Effector memory CD4-positive, alpha-beta T cell (primary cell): ENCODE data around the gene BCL7A.
"Not testable (repeated sequence)": the region's sequence is repeated elsewhere in the genome, so short reads cannot be mapped to it uniquely, and the experiment has no call there.

Experiments used
- DNase-seq, 3 donors: peaks; one replicate each; pipeline ENCODE4 v3.0.0-alpha.2; 2020
- H3K27ac ChIP-seq: 2 replicates; pipeline ENCODE4 v1.7.0; 2013; ENCODE audit warnings: mild to moderate bottlenecking, low read length, moderate library complexity; ENCODE audit not compliant: insufficient read depth, poor library complexity, severe bottlenecking
- H3K27me3 ChIP-seq: replicated peaks from 2 replicates; pipeline ENCODE4 v1.7.0; 2013; ENCODE audit warnings: mild to moderate bottlenecking, low read length; ENCODE audit not compliant: insufficient read depth, control insufficient read depth, poor library complexity, severe bottlenecking
- H3K36me3 ChIP-seq: 2 replicates; pipeline ENCODE4 v1.7.0; 2013; ENCODE audit warnings: mild to moderate bottlenecking, low read length, moderate library complexity; ENCODE audit not compliant: control insufficient read depth, insufficient read depth
- H3K4me1 ChIP-seq: 2 replicates; pipeline ENCODE4 v1.7.0; 2013; ENCODE audit warnings: low read length, mild to moderate bottlenecking; ENCODE audit not compliant: control insufficient read depth, insufficient read depth, poor library complexity, severe bottlenecking
- H3K4me3 ChIP-seq: 2 replicates; pipeline ENCODE4 v1.7.0; 2013; ENCODE audit warnings: low read length, low read depth, mild to moderate bottlenecking; ENCODE audit not compliant: insufficient read depth, poor library complexity, severe bottlenecking
- H3K9me3 ChIP-seq: 2 replicates; pipeline ENCODE4 v1.7.0; 2013; ENCODE audit warnings: mild to moderate bottlenecking, low read length, moderate library complexity; ENCODE audit not compliant: control insufficient read depth

The BCL7A gene

DNA sequence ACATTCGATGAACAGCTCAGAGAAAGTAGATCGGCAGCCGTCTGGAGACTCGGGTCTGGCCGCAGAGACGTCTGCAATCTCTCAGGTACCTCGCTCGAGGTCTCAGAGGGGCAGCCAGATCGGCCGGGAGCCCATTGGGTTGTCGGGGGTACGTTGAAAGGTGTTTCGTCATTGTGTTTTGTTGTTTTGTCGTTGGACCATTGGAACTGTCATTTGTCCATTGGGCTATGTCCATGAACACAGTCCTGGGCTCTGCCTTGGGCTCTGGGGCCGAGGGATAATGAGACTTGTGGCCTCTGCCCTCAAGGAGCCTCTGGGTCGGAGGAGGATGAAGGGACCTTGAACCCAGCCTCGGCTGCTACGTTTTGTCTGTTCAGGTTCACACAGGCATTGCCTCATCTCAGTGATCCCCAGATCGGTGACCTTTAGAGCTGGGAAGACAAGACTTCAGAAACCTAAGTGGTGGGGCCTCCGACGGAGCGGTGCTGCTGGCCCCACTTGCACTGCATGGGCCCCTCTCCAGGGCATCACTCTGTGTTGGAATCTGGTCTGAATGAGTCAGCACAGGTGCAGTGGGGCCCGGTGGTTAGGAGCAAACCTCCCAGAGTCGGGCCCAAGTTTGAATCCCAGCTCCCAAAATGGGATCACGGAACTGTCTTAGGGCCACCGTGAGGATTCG is 33.3 kb downstream of the BCL7A start:
- Histone ChIP-seq H3K4me3 (no peak overlapping the region), H3K27ac (no peak overlapping the region), H3K4me1 (no peaks in the 10 kb centered on the region), H3K9me3 (no peaks in the 10 kb centered on the region), H3K36me3 (no peaks in the 10 kb centered on the region), H3K27me3 (no peaks in the 10 kb centered on the region)
- DNase-seq = no peak

DNA sequence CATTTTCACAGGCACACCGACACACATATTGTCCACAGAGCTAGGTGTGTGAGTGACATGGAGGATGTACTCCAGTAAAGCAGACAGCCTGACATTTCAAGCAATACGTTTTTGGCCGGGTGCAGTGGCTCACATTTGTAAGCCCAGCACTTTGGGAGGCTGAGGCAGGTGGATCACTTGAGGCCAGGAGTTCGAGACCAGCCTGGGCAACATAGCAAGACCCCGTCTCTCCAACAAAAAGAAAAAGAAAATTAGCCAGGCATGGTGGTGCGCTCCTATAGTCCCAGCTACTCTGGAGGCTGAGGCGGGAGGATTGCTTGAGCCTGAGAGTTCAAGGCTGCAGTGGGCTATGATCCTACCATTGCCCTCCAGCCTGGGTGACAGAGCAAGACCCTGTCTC is 34.7 kb downstream of the BCL7A start:
- H3K27ac ChIP-seq, H3K27me3 ChIP-seq, H3K9me3 ChIP-seq, H3K36me3 ChIP-seq, DNase-seq, H3K4me1 ChIP-seq, H3K4me3 ChIP-seq: not testable (repeated sequence)

DNA sequence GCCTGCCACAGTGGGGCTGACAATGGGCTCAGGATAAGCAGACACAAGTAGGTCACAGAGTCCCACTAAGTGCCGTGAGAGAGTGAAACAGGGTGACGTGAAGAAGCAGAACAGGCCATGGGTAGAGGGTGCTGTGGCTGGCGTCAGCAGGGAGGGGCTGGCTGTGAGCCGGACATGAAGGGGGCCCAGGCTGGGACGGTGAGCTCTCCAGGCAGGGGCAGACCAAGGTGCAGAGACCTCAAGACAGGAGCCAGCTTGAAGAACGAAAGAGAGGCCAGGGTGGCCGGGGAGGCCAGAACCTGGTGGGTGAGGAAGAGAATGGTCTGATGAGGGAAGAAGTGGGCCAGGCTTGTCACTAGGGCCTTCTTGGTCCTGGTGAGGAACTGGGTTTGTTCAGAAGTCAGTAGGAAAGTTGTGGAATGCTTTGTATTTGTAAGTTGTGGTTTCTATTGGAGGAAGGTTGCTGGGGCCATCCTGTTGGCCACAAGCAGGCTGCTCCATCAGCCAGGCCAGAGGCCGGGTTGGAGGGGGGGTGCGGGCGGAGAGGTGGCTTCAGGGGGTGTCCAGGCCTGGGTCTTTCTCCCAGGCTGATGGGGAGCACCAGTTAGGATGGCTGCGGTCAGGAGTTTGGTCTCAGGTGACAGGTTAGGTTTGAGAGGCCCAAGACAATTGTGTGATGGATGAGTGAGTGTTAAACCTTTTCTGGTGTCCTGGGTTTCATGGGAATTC is 35.5 kb downstream of the BCL7A start:
- Histone ChIP-seq H3K27ac (no peak overlapping the region), H3K27me3 (no peaks in the 10 kb centered on the region), H3K36me3 (no peaks in the 10 kb centered on the region), H3K4me3 (no peak overlapping the region), H3K9me3 (no peaks in the 10 kb centered on the region), H3K4me1 (no peaks in the 10 kb centered on the region)
- DNase-seq = no peak

DNA sequence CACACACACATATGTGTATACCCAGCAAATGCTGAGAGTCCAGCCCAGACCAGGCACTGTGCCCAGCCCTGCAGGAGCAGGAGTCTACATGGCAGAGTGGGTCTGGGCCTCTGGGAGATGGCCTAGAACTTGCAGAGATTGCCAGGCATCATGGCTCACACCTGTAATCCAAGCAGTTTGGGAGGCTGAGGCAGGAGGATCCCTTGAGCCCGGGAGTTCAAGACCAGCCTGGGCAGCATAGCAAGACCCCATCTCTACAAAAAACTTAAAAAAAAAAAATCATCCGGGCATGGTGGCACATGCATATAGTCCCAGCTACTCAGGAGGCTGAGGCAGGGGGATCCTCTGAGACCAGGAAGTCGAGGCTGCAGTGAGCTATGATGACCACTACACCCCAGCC is 36.1 kb downstream of the BCL7A start:
- Histone ChIP-seq H3K4me1 (no peaks in the 10 kb centered on the region), H3K36me3 (no peaks in the 10 kb centered on the region), H3K27me3 (no peaks in the 10 kb centered on the region), H3K4me3 (no peak overlapping the region), H3K9me3 (no peaks in the 10 kb centered on the region), H3K27ac (no peak overlapping the region)
- DNase-seq = no peak

- Histone ChIP-seq H3K9me3 (no peaks in the 10 kb centered on the region), H3K4me1 (no peaks in the 10 kb centered on the region), H3K27me3 (no peaks in the 10 kb centered on the region), H3K36me3 (no peaks in the 10 kb centered on the region), H3K27ac (no peak overlapping the region), H3K4me3 (no peak overlapping the region)
- DNase-seq = no peak
Measured at GRCh38 chr12:122058549-122059149, 37.0 kb downstream of the BCL7A start.

GRCh38 chr12:122059203-122059960 is 37.7 kb downstream of the BCL7A start:
- Histone ChIP-seq H3K4me3 (no peak overlapping the region), H3K9me3 (no peaks in the 10 kb centered on the region), H3K36me3 (no peaks in the 10 kb centered on the region), H3K4me1 (no peaks in the 10 kb centered on the region), H3K27me3 (no peaks in the 10 kb centered on the region), H3K27ac (no peak overlapping the region)
- no peak for DNase-seq

DNA sequence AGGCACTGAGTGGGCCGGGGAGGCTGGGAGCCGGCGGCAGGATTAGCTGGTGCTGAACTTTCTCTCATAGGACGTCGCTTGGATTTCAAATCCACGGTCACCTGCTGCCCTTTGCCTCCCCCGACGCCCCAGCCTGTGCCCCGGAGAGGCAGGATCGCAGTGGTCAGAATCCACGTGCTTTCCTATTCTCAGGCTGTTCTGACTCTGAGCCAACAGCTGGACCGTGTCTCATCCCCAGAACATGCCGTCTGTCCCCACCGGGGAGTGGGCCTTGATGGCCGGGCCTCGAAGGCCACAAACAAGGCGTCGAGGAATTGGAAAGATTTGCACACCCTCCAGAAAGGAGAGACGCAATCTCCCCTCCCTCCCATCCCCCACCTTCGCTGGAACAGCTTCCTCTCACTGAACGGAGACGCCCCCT is 38.4 kb downstream of the BCL7A start:
- H3K9me3 ChIP-seq = no peaks in the 10 kb centered on the region
- no peak overlapping the region for H3K27ac ChIP-seq
- no peak for DNase-seq
- H3K4me1 ChIP-seq = no peaks in the 10 kb centered on the region
- no peak overlapping the region for H3K4me3 ChIP-seq
- H3K27me3 ChIP-seq = no peaks in the 10 kb centered on the region
- no peaks in the 10 kb centered on the region for H3K36me3 ChIP-seq

DNA sequence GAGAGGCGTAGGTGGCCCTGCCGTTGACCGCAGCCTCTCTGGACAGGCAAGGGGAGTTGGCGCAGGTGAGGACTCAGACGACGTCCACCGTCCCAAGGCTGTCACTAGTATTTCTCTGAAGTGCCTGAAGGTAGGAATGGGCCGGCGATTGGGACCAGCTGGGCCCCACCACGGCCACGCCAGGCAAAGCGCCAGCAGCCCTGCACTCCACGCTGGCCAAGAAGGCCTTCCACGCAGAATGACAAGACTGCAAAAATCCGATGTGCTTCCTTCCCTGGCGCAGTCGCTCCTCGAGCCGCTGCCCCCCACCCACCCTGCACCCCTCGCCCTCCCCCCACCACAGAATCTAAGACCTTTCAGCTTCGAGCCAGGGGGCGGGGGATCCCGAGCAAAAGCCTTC is 39.6 kb downstream of the BCL7A start:
- Histone ChIP-seq H3K4me1 (no peaks in the 10 kb centered on the region), H3K27ac (no peak overlapping the region), H3K4me3 (no peak overlapping the region), H3K27me3 (no peaks in the 10 kb centered on the region), H3K9me3 (no peaks in the 10 kb centered on the region), H3K36me3 (no peaks in the 10 kb centered on the region)
- no peak for DNase-seq

DNA sequence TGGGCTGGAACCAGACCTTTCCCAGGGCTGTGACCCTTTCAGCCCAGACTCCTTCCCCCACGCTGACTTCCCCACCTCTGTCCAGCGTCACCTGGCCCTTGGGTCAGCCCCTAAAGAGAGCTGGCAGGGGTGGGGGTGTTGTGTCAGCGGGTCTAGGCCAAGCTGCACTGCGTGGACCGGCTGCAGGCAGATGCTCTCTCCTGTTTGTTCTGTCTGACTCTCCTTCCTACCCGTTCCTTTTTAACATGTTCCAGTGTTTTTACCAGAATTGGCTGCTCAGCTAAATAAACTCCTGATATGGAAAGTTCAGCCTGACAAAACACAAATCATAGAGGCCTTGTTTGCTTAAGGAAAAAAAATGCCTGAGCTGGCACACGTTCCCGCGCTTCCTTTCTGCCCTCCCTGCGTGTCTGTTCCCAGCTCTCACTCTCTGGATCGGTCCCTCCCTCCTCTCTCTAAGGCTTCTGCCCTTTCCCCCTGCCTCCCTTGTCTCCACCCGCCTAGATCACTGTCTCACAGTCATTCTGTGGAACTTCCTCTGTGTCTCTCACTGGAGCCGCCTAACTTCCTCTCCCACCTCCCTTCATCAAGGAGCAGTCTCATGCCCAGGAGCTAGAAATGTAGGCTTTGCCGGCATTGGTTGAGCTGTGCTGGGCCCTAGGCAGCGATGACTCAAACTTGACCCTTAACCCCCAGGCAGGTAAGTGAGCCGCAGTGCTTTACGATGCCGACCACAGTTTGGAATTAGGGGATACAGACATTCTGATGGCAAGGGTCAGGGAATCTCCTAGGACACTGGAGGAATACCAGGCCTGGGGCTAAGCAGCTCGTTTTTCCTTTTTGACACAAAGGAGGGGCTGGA is 41.4 kb downstream of the BCL7A start:
- Histone ChIP-seq H3K4me1 (no peaks in the 10 kb centered on the region), H3K27ac (no peak overlapping the region), H3K36me3 (no peaks in the 10 kb centered on the region), H3K27me3 (no peaks in the 10 kb centered on the region), H3K9me3 (no peaks in the 10 kb centered on the region), H3K4me3 (no peak overlapping the region)
- no peak for DNase-seq
